HG03066 (cell line): ENCODE measurements around the gene IL4I1.
"Not testable (repeated sequence)": the region's sequence is repeated elsewhere in the genome, so short reads cannot be mapped to it uniquely, and the experiment has no call there.

Source experiments
- ATAC-seq: cut with Tn5 transposase; IDR thresholded peaks from one replicate; pipeline ENCODE4 v1.9.1; 2021; ENCODE audit warnings: low read depth; ENCODE audit not compliant: unreplicated experiment

IL4I1 gene

DNA sequence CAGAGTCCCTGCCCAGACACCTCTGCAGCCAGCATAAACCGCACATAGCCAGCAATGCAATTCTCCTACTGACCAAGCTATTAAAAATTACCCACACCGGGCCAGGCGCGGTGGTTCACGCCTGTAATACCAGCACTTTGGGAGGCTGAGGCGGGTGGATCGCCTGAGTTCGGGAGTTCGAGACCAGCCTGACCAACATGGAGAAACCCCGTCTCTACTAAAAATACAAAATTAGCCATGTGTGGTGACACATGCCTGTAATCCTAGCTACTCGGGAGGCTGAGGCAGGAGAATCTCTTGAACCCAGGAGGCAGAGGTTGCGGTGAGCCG, 28.2 kb upstream of the IL4I1 start:
- not testable (repeated sequence) for ATAC-seq

- no peak for ATAC-seq
These were observed 27.6 kb upstream of the IL4I1 start for GRCh38 chr19:49924004-49924880.

GRCh38 chr19:49923055-49924003, 26.6 kb upstream of the IL4I1 start:
- ATAC-seq = no peak

- ATAC-seq = no peak
These were observed 25.4 kb upstream of the IL4I1 start for GRCh38 chr19:49921871-49922795.

DNA sequence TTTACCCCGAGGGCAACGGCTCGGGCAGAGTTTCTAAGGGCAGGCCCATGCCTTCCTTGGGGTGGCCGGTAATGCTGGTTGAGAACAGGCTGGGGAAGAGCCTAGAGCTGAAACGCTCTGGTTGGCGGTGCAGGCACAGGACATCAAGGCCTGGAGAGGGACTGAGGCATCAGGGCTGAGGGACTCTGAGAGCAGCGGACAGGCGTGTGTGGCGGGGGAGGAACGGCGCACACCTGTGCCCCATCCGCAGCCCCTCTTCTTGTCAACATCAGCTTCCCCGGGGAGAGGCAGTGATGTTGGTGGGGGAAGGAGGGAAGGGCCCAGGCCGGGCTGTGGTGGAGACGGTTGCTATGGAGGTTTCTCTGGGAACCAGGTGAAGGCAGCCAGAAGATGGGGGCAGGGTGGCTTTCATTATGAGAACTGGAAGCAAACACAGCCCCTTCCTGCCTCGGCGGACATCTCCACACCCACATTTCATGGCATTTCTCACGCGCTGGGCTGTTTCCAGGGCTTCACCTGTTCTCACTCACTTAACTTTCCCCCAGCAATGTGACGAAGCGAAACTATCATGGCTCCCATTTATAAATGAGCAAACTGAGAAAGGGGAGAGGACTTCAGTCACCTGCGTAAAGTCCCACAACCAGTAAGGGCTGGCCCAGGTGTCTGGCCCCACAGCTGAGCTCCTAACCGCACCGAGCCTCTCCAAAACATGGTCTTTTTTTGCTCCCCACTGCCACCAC, 24.1 kb upstream of the IL4I1 start:
- no peak for ATAC-seq

- no peak for ATAC-seq
These were observed 21.4 kb upstream of the IL4I1 start for GRCh38 chr19:49918089-49918488.

DNA sequence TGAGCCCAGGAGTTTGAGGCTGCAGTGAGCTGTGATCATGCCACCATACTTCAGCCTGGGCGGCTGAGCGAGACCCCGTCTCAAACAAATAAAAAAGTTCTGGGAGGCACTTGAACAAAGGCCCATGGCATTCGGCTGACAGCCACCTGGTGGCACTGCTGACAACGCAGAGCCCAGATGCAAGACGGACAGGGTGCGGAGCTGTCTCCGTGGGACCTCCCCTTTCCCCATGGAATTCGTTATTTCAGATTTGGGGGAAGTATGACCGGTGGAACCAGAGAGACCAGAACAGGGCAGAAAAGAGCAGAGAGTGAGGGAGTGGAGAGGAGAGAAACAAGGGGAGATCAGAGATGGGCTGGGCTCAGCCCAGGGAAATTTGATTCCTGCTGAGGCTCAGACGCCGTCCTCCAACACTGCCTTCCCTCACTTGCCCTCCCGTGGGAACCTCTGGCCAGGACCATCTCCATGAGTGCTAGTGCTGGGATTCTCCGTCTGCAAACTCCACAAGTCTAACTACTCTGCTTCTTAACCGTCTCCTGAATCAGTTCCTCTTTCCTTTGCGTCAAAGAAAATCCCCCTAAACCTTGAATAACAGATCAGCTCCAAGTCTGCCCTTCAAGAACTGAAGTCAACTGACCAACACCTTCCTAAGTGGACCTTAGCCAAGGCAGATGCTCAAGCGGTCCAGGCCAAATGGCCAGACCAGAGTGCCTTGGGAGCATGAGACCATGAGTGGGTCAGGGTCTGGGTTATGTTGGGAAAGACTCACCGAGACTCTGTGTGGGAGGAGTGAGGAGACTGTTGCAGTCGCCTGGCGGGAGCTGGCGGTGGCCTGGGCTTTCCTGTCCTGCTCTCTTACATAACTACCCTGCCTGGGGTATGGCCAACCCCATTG, 20.4 kb upstream of the IL4I1 start:
- ATAC-seq = no peak

DNA sequence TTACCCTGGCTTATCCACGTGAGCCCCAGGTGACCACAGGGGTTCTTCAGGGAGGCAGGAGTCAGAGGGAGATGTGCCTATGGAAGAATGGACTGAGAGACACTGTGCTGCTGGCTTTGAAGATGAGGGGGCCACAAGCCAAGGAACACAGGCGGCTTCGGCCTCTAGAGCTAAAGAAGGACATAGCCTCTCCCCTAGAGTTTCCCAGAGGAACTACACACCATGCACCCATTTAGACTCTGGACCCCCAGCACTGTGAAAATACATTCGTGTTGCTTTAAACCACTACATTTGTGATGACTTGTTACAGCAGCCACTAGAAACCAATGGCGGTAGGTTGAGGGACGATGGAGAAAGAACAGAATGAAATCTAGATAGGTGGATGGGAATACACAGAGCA, 18.6 kb upstream of the IL4I1 start:
- no peak for ATAC-seq

DNA sequence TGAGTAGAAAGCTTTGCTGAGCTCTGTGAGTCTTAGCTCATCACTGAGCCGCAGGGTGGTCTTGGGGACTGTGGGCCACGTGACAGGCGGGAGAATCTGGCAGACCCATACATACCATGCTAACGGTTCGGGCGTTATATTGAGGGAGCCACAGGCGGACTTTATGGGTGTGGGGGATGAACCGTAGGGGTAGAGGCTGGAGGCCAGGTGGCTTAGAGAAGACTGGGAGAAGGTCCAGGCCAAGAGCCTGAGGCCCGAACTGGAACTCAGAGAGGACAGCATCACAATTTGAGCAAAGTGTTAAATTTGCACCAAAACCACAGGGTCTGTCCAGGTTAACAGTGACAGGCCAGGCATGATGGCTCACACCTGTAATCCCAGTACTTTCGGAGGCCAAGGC, 17.0 kb upstream of the IL4I1 start:
- no peak for ATAC-seq

DNA sequence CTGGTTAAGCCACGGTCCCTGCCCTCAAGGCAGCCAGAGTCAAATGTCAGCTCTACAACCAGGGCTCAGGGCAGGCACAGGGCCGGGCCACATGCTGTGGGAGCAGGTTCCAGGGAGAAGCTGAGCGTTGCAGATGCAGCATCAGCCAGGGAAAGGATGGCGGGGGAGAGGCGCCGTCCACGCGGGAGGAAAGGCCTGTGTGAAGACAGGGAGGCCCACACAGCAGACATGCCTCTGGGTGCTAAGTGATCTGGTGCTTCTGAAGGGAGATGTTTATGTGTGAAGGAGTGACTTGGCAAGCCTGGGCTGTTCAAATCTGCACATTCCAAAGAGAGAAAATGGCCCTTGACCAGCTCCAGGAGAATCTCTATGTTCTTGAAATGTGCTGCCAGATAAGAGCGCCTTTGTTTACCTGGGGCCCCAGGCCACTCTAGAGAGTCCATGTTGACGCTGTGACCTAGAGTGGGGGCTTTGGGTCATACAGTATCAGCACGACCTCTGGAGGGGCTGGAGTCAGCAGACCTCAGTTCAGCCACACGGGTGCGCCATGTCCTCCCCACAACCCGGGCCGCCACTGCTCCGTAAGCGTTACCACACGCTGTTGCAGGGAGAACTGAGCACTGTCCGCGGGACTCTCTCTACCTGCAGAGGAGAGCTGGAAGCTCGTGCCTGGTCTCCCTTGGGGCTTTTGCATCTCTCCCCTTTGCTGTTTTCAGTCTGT, 16.4 kb upstream of the IL4I1 start:
- no peak for ATAC-seq

DNA sequence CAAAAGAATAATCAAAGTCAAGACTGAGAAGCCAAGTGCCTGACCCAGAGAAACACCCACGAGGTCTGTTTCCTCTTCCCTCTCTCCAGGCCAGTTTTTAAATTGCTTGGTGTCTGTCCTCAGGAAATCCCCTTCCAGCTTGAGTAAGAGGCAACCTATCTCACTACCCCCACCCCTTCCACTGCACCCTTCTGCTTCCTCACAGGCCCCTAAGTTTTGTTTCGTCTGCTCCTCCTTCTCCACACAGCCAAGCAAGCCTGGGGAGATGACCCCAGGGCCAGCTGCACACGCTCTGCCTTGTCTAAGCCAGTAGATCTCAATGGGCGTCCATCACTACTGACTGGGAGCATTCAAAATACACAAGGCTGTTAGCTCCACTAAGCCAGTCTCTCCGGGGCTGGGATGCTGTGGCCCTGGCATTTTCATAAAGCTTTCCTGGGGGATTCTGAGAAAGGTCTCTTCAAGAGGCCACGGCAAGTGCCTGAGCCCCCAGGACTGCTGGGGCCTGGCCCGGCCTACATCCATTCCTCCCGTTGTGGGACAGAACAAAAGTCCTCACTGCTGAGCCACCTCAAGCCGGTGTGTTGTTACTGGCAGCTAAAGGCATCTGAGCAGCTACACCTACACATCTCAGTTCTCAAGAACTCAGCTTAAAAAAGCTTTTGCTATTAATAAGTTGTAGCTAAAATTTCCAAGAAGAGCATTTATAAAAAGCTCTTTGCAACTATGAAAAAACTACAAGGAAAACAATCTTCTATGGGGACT, 14.9 kb upstream of the IL4I1 start:
- no peak for ATAC-seq

DNA sequence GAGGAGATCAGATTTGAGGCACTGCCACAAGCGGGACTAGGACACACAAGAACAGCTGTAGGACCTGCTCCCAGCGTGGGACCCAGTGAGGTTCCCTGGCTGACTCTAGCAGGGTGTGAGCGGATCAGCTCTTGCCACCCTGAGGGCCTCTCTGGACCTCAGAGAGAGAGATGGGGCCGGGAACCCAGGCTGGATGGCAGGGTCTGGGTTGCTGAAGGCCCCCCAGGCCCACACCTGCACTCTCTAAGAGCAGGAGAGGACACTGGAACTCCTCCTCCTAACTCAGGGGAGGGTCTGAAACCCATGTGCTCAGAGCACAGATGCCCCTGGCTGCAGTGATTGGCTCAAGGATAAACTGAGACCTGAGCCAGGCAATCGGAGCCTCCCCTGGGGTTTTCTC, 13.5 kb upstream of the IL4I1 start:
- ATAC-seq = no peak

- ATAC-seq = no peak
These were observed 12.1 kb upstream of the IL4I1 start for GRCh38 chr19:49908480-49909420.

- no peak for ATAC-seq
These were observed 11.2 kb upstream of the IL4I1 start for GRCh38 chr19:49907745-49908446.

- no peak for ATAC-seq
These were observed 10.3 kb upstream of the IL4I1 start for GRCh38 chr19:49906879-49907564.
